A673 (cell line): ENCODE data around the gene HMGN3. TPM values are rescaled to one million over a fixed set of nuclear protein-coding genes. Genes with fewer than 3 reads are reported as not detected.

Experiments used
- BruUV-seq: library from RNA; stranded (reverse); fragments of 400-500 nt; replicated peaks from 2 replicates; lab custom pipeline; 2021; lab: Mats Ljungman, UMichigan
- CTCF ChIA-PET: fragments of 300-600 bp; sonication (Branson Sonifier 250); formaldehyde crosslinking; loops from one replicate; lab custom pipeline; 2022; ENCODE audit warnings: antibody characterized with exemption; lab: Charles Lee
- POLR2A ChIA-PET: fragments of 300-600 bp; sonication (Branson Sonifier 250); formaldehyde crosslinking; loops from one replicate; lab custom pipeline; 2022; ENCODE audit warnings: antibody characterized with exemption; ENCODE audit not compliant: low non-redundant PET; lab: Charles Lee
- DNase-seq: peaks from one replicate; pipeline ENCODE4 v3.0.0-alpha.2; 2015; ENCODE audit warnings: low spot score
- H3K27ac ChIP-seq: fragments of 200-600 bp; sonication (generic); 2 replicates; pipeline ENCODE4 v1.5.1; 2016; ENCODE audit warnings: mixed run types, low read depth, mild to moderate bottlenecking, mixed read lengths, antibody characterized with exemption, low read length; ENCODE audit not compliant: poor library complexity, severe bottlenecking
- H3K27me3 ChIP-seq: fragments of 200-600 bp; sonication (generic); replicated peaks from 2 replicates; pipeline ENCODE4 v1.6.1; 2017; ENCODE audit warnings: mixed run types, low read depth, mild to moderate bottlenecking, mixed read lengths, antibody characterized with exemption, low read length; ENCODE audit not compliant: insufficient read depth, poor library complexity
- H3K36me3 ChIP-seq: fragments of 200-600 bp; sonication (generic); 2 replicates; pipeline ENCODE4 v1.6.1; 2016; ENCODE audit warnings: mixed run types, mild to moderate bottlenecking, mixed read lengths, antibody characterized with exemption, low read length; ENCODE audit not compliant: insufficient read depth, poor library complexity, severe bottlenecking
- H3K4me1 ChIP-seq: fragments of 200-600 bp; sonication (generic); 2 replicates; pipeline ENCODE4 v1.6.1; 2017; ENCODE audit warnings: mixed run types, mild to moderate bottlenecking, mixed read lengths, antibody characterized with exemption, low read length; ENCODE audit not compliant: insufficient read depth, poor library complexity, severe bottlenecking
- H3K4me3 ChIP-seq: fragments of 200-600 bp; sonication (generic); 2 replicates; pipeline ENCODE4 v1.5.1; 2016; ENCODE audit warnings: low read depth, mixed run types, mild to moderate bottlenecking, mixed read lengths, low read length; ENCODE audit not compliant: poor library complexity, severe bottlenecking
- H3K9me3 ChIP-seq: fragments of 200-600 bp; sonication (generic); 2 replicates; pipeline ENCODE4 v1.6.1; 2016; ENCODE audit warnings: mixed run types, low read depth, mild to moderate bottlenecking, mixed read lengths, antibody characterized with exemption, low read length; ENCODE audit not compliant: poor library complexity, severe bottlenecking
- EZH2 ChIP-seq: fragments of 200-600 bp; sonication (generic); IDR thresholded peaks from 2 replicates; pipeline ENCODE4 v1.6.1; 2017; ENCODE audit warnings: borderline replicate concordance, low read depth, mild to moderate bottlenecking, mixed read lengths, antibody characterized with exemption, low read length; ENCODE audit not compliant: poor library complexity, severe bottlenecking
- intact Hi-C: fragments of 100-400 bp; cut with micrococcal nuclease; formaldehyde crosslinking; loops from one replicate; pipeline ENCODE4 v1.10.0; 2022; ENCODE audit not compliant: unreplicated experiment
- total RNA-seq: library from RNA; stranded (reverse); gene quantifications from 2 replicates; pipeline ENCODE4 v1.2.3, GENCODE V29; 2021
- TF ChIP-seq, protein P1 (sequence below): fragments of 300-800, 200-600 bp; sonication (generic); conservative IDR thresholded peaks from 2 replicates; pipeline ENCODE4 v1.5.1; 2017; ENCODE audit warnings: low read depth, mild to moderate bottlenecking, antibody characterized with exemption, low read length, moderate library complexity, mixed read lengths

Gene HMGN3
- total RNA-seq, 1 experiment from 2014 or later = 83.8 TPM

DNA sequence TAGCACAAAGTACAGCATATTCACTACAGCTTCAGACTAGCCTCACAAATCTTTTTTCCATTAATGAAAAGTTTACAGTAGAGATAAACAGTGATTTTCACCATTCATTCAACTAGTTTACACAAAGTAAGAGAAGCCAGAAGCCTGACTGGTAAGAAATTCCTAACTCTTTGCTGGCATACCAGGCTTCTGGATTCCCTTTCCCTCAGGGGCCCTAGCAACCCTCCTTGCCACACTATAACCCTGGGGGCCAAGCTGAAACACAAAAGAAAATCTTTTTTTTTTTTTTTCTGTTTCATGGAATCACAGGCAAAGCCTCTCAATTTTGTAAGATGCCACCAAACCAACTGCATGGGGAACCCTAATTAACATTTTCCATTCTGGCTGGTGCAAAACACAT is 28.9 kb upstream of the HMGN3 start:
- intact Hi-C loops = no loop called here
- Histone ChIP-seq H3K36me3 (no peaks in the 10 kb centered on the region), H3K27ac (no peak overlapping the region), H3K9me3 (no peaks in the 10 kb centered on the region), H3K27me3 (no peaks in the 10 kb centered on the region), H3K4me1 (no peaks in the 10 kb centered on the region), H3K4me3 (no peak overlapping the region)
- no peak for DNase-seq
- ChIA-PET POLR2A (no interaction called here), CTCF (no interaction called here)
- no TSS peak for BruUV-seq
- no peak for TF ChIP-seq EZH2
- TF ChIP-seq, protein P1, sequence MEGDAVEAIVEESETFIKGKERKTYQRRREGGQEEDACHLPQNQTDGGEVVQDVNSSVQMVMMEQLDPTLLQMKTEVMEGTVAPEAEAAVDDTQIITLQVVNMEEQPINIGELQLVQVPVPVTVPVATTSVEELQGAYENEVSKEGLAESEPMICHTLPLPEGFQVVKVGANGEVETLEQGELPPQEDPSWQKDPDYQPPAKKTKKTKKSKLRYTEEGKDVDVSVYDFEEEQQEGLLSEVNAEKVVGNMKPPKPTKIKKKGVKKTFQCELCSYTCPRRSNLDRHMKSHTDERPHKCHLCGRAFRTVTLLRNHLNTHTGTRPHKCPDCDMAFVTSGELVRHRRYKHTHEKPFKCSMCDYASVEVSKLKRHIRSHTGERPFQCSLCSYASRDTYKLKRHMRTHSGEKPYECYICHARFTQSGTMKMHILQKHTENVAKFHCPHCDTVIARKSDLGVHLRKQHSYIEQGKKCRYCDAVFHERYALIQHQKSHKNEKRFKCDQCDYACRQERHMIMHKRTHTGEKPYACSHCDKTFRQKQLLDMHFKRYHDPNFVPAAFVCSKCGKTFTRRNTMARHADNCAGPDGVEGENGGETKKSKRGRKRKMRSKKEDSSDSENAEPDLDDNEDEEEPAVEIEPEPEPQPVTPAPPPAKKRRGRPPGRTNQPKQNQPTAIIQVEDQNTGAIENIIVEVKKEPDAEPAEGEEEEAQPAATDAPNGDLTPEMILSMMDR = no peak

DNA sequence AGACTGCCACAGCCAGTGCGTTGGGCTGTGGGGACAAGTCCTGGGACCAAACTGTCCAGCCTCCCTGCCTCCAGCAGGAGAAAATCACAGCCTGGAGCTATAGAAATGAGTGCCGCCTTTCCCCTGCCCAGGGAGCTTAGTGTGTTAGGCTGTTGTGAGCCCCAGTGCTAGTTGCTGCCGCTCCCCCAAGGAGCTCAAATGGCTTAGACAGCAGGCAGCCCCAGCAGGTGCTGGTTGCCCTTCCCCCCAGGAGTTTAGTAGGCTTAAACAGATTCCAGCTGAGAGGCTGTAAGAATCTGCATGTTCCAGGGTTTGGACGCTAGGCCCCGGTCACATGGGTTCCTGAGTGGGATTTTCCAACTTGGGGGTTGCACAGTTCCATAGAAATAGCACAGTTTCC is 27.2 kb upstream of the HMGN3 start:
- Histone ChIP-seq H3K9me3 (no peaks in the 10 kb centered on the region), H3K4me3 (no peak overlapping the region), H3K27me3 (no peaks in the 10 kb centered on the region), H3K36me3 (no peaks in the 10 kb centered on the region), H3K27ac (no peak overlapping the region), H3K4me1 (no peaks in the 10 kb centered on the region)
- POLR2A ChIA-PET = no interaction called here
- TF ChIP-seq, protein P1 = no peak
- TF ChIP-seq EZH2 = no peak
- intact Hi-C loops = no loop called here
- CTCF ChIA-PET = no interaction called here
- DNase-seq = peak; percentile 20
- BruUV-seq = no TSS peak

DNA sequence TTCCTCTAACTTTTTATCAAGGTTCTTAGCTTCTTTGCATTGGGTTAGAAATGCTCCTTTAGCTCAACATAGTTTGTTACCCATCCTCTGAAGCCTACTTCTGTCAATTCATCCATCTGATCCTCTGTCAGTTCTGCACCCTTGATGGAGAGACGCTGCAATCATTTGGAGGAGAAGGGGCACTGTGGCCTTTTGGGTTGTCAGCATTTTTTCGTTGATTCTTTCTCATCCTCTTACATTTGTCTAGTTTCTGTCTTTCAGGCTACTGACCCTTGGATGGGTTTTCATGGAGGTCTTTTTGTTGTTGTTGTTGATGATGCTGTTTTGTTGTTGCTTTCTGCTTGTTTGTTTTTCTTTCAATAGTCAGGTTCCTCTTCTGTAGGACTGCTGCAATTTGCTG is 26.3 kb upstream of the HMGN3 start:
- H3K27me3 ChIP-seq = no peaks in the 10 kb centered on the region
- no peaks in the 10 kb centered on the region for H3K9me3 ChIP-seq
- intact Hi-C loops = no loop called here
- H3K4me1 ChIP-seq = no peaks in the 10 kb centered on the region
- TF ChIP-seq EZH2 = no peak
- TF ChIP-seq, protein P1 = no peak
- ChIA-PET POLR2A (no interaction called here), CTCF (no interaction called here)
- no peak overlapping the region for H3K27ac ChIP-seq
- H3K36me3 ChIP-seq = no peaks in the 10 kb centered on the region
- no peak for DNase-seq
- H3K4me3 ChIP-seq = no peak overlapping the region
- BruUV-seq = no TSS peak
